GM12892 (cell line): ENCODE data around the gene OTOGL.
"Not testable (repeated sequence)": the region's sequence is repeated elsewhere in the genome, so short reads cannot be mapped to it uniquely, and the experiment has no call there.

Experiments
- DNase-seq: peaks from one replicate; pipeline ENCODE4 v3.0.0; 2011; ENCODE audit not compliant: insufficient read length
- FAIRE-seq: peaks from 2 replicates; lab custom pipeline; 2011; peaks lifted over from hg19 to GRCh38; lab: Jason Lieb, UNC
- POLR2A ChIP-seq: IDR thresholded peaks from 2 replicates; pipeline ENCODE4 v1.6.1; 2011; ENCODE audit warnings: low read depth, low read length, control low read depth
- POLR2AphosphoS5 ChIP-seq: IDR thresholded peaks from 2 replicates; pipeline ENCODE4 v1.6.1; 2011; ENCODE audit warnings: low read depth, low read length, control low read depth
- TAF1 ChIP-seq: IDR thresholded peaks from 2 replicates; pipeline ENCODE4 v1.6.1; 2011; ENCODE audit warnings: low read depth, mild to moderate bottlenecking, control low read depth, low read length, borderline replicate concordance

OTOGL gene

GRCh38 chr12:80208071-80208470 lies 108.7 kb downstream of the OTOGL start:
- DNase-seq (no peak), FAIRE-seq (no peak)
- TF ChIP-seq TAF1 (no peak), POLR2AphosphoS5 (no peak), POLR2A (no peak)

- TF ChIP-seq POLR2AphosphoS5 (no peak), POLR2A (no peak), TAF1 (no peak)
- DNase-seq (no peak), FAIRE-seq (no peak)
Measured at GRCh38 chr12:80211671-80212070, 112.3 kb downstream of the OTOGL start.

- no peak for DNase-seq
- no peak for FAIRE-seq
- TF ChIP-seq POLR2A (no peak), TAF1 (no peak), POLR2AphosphoS5 (no peak)
Measured at GRCh38 chr12:80212938-80213645, 113.8 kb downstream of the OTOGL start.

GRCh38 chr12:80213871-80214270 lies 114.5 kb downstream of the OTOGL start:
- FAIRE-seq (no peak), DNase-seq (no peak)
- TF ChIP-seq POLR2A, result no peak
- TF ChIP-seq TAF1, result no peak
- no peak for TF ChIP-seq POLR2AphosphoS5

DNA sequence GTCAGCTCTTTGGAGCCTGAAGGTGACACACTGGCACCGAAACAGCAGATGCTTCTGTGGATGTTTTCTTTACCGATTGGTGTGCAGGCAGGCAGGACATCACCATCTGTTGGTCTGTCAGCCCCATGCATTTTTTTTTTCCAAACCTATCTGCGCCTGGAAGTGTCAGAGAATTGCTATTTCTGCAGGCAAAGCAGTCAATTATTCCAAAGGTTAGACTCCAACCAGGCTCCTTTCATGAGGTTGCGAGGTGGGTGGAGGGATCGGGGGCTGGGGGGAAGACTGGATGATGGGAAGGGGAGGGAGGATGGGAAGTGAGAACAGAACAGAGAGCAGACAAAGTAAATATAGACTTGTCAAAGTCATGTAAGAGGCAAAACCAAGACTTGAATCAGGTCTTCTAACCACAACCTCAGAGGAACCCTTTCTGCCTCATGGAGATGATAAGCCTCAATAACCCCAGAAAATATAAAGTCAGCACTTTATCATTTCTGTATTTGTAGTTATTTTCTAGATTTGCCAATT lies 117.7 kb downstream of the OTOGL start:
- TF ChIP-seq POLR2A (no peak), TAF1 (no peak), POLR2AphosphoS5 (no peak)
- FAIRE-seq, result peak; percentile 85
- no peak for DNase-seq

DNA sequence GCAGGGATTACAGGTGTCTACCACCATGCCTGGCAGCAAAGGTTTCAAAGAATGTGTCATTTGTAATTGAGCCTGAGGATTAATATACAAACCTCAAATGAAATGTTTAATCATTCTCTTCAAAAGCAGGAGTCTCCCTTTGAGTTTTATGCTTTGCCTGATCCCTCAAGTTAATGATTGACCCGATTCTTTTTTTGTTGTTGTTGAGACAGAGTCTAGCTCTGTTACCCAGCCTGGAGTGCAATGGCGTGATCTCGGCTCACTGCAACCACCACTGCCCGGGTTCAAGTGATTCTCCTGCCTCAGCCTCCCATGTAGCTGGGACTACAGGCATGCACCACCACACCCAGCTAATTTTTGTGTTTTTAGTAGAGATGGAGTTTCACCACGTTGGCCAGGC lies 119.6 kb downstream of the OTOGL start:
- not testable (repeated sequence) for FAIRE-seq, DNase-seq

GRCh38 chr12:80219345-80219744 lies 120.0 kb downstream of the OTOGL start:
- DNase-seq, result no peak
- FAIRE-seq, result no peak
- TF ChIP-seq POLR2AphosphoS5 (no peak), TAF1 (no peak), POLR2A (no peak)

DNA sequence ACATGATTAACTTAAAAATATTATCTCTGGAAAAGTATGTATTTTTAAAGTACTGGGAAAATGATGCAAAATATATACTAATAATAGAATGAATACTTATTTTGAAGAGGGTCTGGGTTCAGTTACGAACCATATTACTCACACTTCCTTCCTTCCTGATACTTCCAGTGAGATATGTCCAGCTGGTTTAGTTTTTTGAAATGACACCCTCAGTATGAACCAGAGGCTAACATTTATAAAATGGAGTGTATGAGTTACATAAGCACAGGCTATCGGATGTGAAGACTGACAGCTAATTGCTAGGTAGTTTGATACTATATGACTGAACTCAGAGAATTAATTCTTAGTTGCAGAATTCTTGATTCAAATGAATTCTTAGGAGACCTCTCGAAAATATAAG lies 122.9 kb downstream of the OTOGL start:
- FAIRE-seq (peak; percentile 58), DNase-seq (no peak)
- no peak for TF ChIP-seq TAF1
- TF ChIP-seq POLR2AphosphoS5, result no peak

- no peak for FAIRE-seq
- TF ChIP-seq POLR2AphosphoS5 (no peak), TAF1 (no peak)
- DNase-seq, result no peak
Measured at GRCh38 chr12:80226576-80226975, 127.2 kb downstream of the OTOGL start.

DNA sequence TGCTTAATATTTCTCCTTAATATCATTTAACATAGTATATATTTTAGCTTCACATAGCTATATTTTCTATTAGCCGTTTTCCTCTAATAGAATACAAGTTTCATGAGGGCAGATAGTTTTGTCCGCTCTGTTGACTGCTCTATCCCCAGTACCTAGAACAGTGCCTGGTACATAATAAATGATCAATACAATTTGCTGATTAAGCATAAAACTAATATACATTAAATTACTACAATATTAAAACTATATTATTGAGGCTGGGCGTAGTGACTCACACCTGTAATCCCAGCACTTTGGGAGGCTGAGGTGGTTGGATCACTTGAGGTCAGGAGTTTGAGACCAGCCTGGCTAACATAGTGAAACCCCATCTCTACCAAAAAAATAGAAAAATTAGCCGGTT lies 128.6 kb downstream of the OTOGL start:
- DNase-seq, FAIRE-seq: not testable (repeated sequence)

DNA sequence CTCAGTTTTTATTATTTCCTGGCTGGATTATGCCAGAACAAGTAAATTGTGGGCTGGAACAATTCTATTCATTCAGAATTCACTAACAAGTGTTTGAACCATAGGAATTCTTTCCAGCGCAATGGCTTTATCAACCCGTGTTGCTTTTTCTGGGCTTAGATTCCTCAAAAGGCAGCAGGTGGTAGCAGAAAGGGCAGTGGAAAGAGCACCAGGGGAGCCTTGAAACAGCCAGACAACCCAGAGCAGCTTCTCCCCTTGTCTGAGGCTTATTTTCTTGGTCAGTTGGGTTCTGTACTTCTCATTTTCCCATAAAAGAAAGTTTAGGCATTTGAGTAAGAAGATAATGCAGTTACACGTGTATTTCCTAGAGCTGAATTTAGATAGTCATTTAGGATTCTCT lies 130.7 kb downstream of the OTOGL start:
- TF ChIP-seq TAF1 (no peak), POLR2AphosphoS5 (no peak), POLR2A (no peak)
- no peak for FAIRE-seq
- no peak for DNase-seq

DNA sequence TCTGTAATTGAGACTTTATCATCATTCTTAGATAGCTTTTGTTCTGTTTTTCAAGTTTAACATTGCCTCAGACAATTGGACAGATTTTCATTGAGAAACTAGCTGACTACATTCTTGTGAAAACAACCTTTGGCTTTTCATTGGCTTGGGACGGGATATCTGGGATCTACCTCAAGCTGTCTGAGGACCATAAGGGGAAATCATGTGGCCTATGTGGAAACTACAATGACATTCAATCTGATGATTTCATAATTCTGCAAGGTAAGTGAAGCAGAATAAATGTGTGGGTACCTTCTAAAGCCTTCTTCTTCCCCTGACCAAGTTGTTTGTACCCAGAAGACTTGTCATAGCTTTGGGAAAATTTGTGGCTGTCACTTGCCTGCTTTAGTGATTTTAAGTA lies 133.5 kb downstream of the OTOGL start:
- no peak for DNase-seq
- no peak for FAIRE-seq
- TF ChIP-seq POLR2A (no peak), TAF1 (no peak), POLR2AphosphoS5 (no peak)

GRCh38 chr12:80233926-80234325 lies 134.6 kb downstream of the OTOGL start:
- TF ChIP-seq POLR2A (no peak), TAF1 (no peak), POLR2AphosphoS5 (no peak)
- no peak for DNase-seq
- no peak for FAIRE-seq
